ENCODE data around the gene KDSR.

Gene KDSR

GRCh38 chr18:63299837-63300745, 66.9 kb downstream of the KDSR start:
- no peak for TF ChIP-seq CTCF (conservative IDR thresholded peaks at IDR 0.05; ENCODE audit: low read length)
- no peak overlapping the region for H3K4me3 ChIP-seq (ENCODE audit: low read length)
- peak; percentile 45 for DNase-seq (ENCODE audit: low read depth)

GRCh38 chr18:63298400-63299365, 68.3 kb downstream of the KDSR start:
- H3K4me3 ChIP-seq (ENCODE audit: low read length) = no peak overlapping the region
- DNase-seq (ENCODE audit: low read depth) = no peak
- TF ChIP-seq CTCF (conservative IDR thresholded peaks at IDR 0.05; ENCODE audit: low read length) = no peak

GRCh38 chr18:63297687-63298399, 69.2 kb downstream of the KDSR start:
- no peak for TF ChIP-seq CTCF (conservative IDR thresholded peaks at IDR 0.05; ENCODE audit: low read length)
- DNase-seq (ENCODE audit: low read depth) = no peak
- no peak overlapping the region for H3K4me3 ChIP-seq (ENCODE audit: low read length)

- H3K4me3 ChIP-seq (ENCODE audit: low read length) = no peak overlapping the region
- TF ChIP-seq CTCF (conservative IDR thresholded peaks at IDR 0.05; ENCODE audit: low read length) = no peak
- DNase-seq (ENCODE audit: low read depth) = no peak
These were observed 73.1 kb downstream of the KDSR start for GRCh38 chr18:63293935-63294334.

GRCh38 chr18:63292831-63293683, 73.9 kb downstream of the KDSR start:
- no peak overlapping the region for H3K4me3 ChIP-seq (ENCODE audit: low read length)
- no peak for TF ChIP-seq CTCF (conservative IDR thresholded peaks at IDR 0.05; ENCODE audit: low read length)
- DNase-seq (ENCODE audit: low read depth) = no peak

GRCh38 chr18:63291278-63291677, 75.7 kb downstream of the KDSR start:
- TF ChIP-seq CTCF (conservative IDR thresholded peaks at IDR 0.05; ENCODE audit: low read length) = no peak
- DNase-seq (ENCODE audit: low read depth) = no peak
- H3K4me3 ChIP-seq (ENCODE audit: low read length) = no peak overlapping the region
